Measurements from ENCODE around the gene CDC45.

Gene CDC45

DNA sequence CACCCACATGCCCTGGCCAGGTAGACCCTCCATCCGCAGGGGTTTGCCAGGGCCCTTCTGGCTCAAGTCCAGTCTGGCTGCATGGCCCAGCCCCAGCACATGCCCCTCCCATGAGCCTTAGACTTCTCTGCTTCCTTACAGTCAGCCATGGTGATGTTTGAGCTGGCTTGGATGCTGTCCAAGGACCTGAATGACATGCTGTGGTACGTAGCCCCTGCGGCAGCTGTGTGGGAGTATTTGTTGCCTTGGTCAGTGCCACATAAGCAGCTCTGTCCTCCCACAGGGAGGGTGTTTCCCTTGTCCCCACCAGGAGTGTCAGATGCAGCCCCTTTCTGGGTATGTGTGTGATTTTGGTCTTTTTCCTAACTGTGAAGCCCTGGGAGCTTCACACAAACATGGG is 17.5 kb downstream of the CDC45 start:
- H3K27ac Mint-ChIP-seq = peak overlapping the region; percentile 5 to 79 (median 25)
- H3K36me3 Mint-ChIP-seq (ENCODE audit: low read depth) = peaks cover 4% of the 10 kb centered on the region
- H3K4me1 Mint-ChIP-seq = peaks cover 6% of the 10 kb centered on the region
- TF ChIP-seq, protein P1, sequence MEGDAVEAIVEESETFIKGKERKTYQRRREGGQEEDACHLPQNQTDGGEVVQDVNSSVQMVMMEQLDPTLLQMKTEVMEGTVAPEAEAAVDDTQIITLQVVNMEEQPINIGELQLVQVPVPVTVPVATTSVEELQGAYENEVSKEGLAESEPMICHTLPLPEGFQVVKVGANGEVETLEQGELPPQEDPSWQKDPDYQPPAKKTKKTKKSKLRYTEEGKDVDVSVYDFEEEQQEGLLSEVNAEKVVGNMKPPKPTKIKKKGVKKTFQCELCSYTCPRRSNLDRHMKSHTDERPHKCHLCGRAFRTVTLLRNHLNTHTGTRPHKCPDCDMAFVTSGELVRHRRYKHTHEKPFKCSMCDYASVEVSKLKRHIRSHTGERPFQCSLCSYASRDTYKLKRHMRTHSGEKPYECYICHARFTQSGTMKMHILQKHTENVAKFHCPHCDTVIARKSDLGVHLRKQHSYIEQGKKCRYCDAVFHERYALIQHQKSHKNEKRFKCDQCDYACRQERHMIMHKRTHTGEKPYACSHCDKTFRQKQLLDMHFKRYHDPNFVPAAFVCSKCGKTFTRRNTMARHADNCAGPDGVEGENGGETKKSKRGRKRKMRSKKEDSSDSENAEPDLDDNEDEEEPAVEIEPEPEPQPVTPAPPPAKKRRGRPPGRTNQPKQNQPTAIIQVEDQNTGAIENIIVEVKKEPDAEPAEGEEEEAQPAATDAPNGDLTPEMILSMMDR (IDR thresholded peaks at IDR 0.05; ENCODE audit: unreplicated experiment in 3 of 3) = no peak
- H3K9me3 Mint-ChIP-seq = no peaks in the 10 kb centered on the region
- H3K4me3 Mint-ChIP-seq = no peak overlapping the region
- no peaks in the 10 kb centered on the region for H3K27me3 Mint-ChIP-seq (ENCODE audit: low read depth)

GRCh38 chr22:19498154-19498865 is 18.6 kb downstream of the CDC45 start:
- Mint-ChIP-seq H3K27me3 (ENCODE audit: low read depth) (no peaks in the 10 kb centered on the region), H3K4me3 (no peak overlapping the region), H3K4me1 (peaks cover 6% of the 10 kb centered on the region), H3K9me3 (no peaks in the 10 kb centered on the region), H3K27ac (no peak overlapping the region), H3K36me3 (ENCODE audit: low read depth) (peaks cover 4% of the 10 kb centered on the region)
- TF ChIP-seq, protein P1 (IDR thresholded peaks at IDR 0.05; ENCODE audit: unreplicated experiment in 3 of 3) = no peak

- Mint-ChIP-seq H3K4me3 (no peak overlapping the region), H3K9me3 (no peaks in the 10 kb centered on the region), H3K27me3 (ENCODE audit: low read depth) (no peaks in the 10 kb centered on the region), H3K4me1 (peaks cover 6% of the 10 kb centered on the region), H3K27ac (no peak overlapping the region), H3K36me3 (ENCODE audit: low read depth) (peaks cover 4% of the 10 kb centered on the region)
- TF ChIP-seq, protein P1 (IDR thresholded peaks at IDR 0.05; ENCODE audit: unreplicated experiment in 3 of 3) = no peak
Observed at GRCh38 chr22:19498866-19499190, 19.1 kb downstream of the CDC45 start.

- no peaks in the 10 kb centered on the region for H3K9me3 Mint-ChIP-seq
- H3K36me3 Mint-ChIP-seq (ENCODE audit: low read depth) = peaks cover 4% of the 10 kb centered on the region
- TF ChIP-seq, protein P1 (IDR thresholded peaks at IDR 0.05; ENCODE audit: unreplicated experiment in 3 of 3) = no peak
- H3K27ac Mint-ChIP-seq = no peak overlapping the region
- no peak overlapping the region for H3K4me3 Mint-ChIP-seq
- H3K27me3 Mint-ChIP-seq (ENCODE audit: low read depth) = no peaks in the 10 kb centered on the region
- H3K4me1 Mint-ChIP-seq = peaks cover 6% of the 10 kb centered on the region
Observed at GRCh38 chr22:19499236-19499879, 19.6 kb downstream of the CDC45 start.

GRCh38 chr22:19499880-19500242 is 20.1 kb downstream of the CDC45 start:
- no peak overlapping the region for H3K4me3 Mint-ChIP-seq
- H3K27ac Mint-ChIP-seq = no peak overlapping the region
- no peaks in the 10 kb centered on the region for H3K9me3 Mint-ChIP-seq
- TF ChIP-seq, protein P1 (IDR thresholded peaks at IDR 0.05; ENCODE audit: unreplicated experiment in 3 of 3) = no peak
- H3K36me3 Mint-ChIP-seq (ENCODE audit: low read depth) = peaks cover 4% of the 10 kb centered on the region
- no peaks in the 10 kb centered on the region for H3K27me3 Mint-ChIP-seq (ENCODE audit: low read depth)
- H3K4me1 Mint-ChIP-seq = peaks cover 6% of the 10 kb centered on the region

Measured in nephron (organoid).